RWPE1 (cell line): ENCODE measurements around the gene HLA-A.

Experiments used
- CTCF ChIA-PET: fragments of 350-600 bp; sonication (Branson Sonifier 250); formaldehyde crosslinking; extraction: SDS; loops from one replicate; lab custom pipeline; 2021; lab: Yijun Ruan, JAX
- POLR2A ChIA-PET: fragments of 400-600 bp; formaldehyde crosslinking; extraction: SDS; loops from one replicate; lab custom pipeline; 2020; ENCODE audit warnings: antibody characterized with exemption; ENCODE audit not compliant: low non-redundant PET; lab: Yijun Ruan, JAX
- DNase-seq: peaks from one replicate; pipeline ENCODE4 v3.0.0; 2012; ENCODE audit warnings: low spot score
- H3K27ac ChIP-seq: fragments of 450-650 bp; 2 replicates; pipeline ENCODE4 v1.5.1; 2017
- CTCF ChIP-seq: fragments of 450-650 bp; conservative IDR thresholded peaks from 2 replicates; pipeline ENCODE4 v1.5.1; 2017; ENCODE audit warnings: low read depth, mild to moderate bottlenecking

Gene HLA-A

GRCh38 chr6:29948277-29948676, 5.9 kb downstream of the HLA-A start:
- ChIA-PET POLR2A (no interaction called here), CTCF (no interaction called here)
- TF ChIP-seq CTCF: no peak
- no peak overlapping the region for H3K27ac ChIP-seq
- DNase-seq: no peak

- no peak for DNase-seq
- CTCF ChIA-PET: no interaction called here
- no peak for TF ChIP-seq CTCF
- POLR2A ChIA-PET: no interaction called here
- no peak overlapping the region for H3K27ac ChIP-seq
Measured at GRCh38 chr6:29949934-29950333, 7.6 kb downstream of the HLA-A start.

- no peak overlapping the region for H3K27ac ChIP-seq
- ChIA-PET POLR2A (no interaction called here), CTCF (interaction anchor here (0.6 to 1.2 kb wide), 2 partner anchors 16 to 25 kb away, joined by 3 to 4 read pairs; no protein-coding TSS in a partner anchor)
- no peak for TF ChIP-seq CTCF
- no peak for DNase-seq
Measured at GRCh38 chr6:29951882-29952281, 9.6 kb downstream of the HLA-A start.

- CTCF ChIA-PET: interaction anchor here (0.6 to 1.2 kb wide), 2 partner anchors 15 to 324 kb away, joined by 3 to 4 read pairs; no protein-coding TSS in a partner anchor
- TF ChIP-seq CTCF: no peak
- DNase-seq: peak; percentile 94
- peak overlapping the region; percentile 76 for H3K27ac ChIP-seq
- POLR2A ChIA-PET: no interaction called here
Measured at GRCh38 chr6:29953001-29953441, 10.7 kb downstream of the HLA-A start.

GRCh38 chr6:29953686-29954085, 11.4 kb downstream of the HLA-A start:
- TF ChIP-seq CTCF: no peak
- CTCF ChIA-PET: no interaction called here
- peak overlapping the region; percentile 76 for H3K27ac ChIP-seq
- DNase-seq: no peak
- POLR2A ChIA-PET: no interaction called here

GRCh38 chr6:29954272-29954671, 11.9 kb downstream of the HLA-A start:
- no peak for TF ChIP-seq CTCF
- no peak overlapping the region for H3K27ac ChIP-seq
- DNase-seq: no peak
- ChIA-PET POLR2A (no interaction called here), CTCF (no interaction called here)
